ENCODE measurements around the gene C2CD2.

The C2CD2 gene

GRCh38 chr21:41868062-41868710, 85.6 kb downstream of the C2CD2 start:
- Histone ChIP-seq H4K8ac (ENCODE audit: low read depth, low read length) (no peak overlapping the region), H3K27ac (ENCODE audit: low read depth, low read length) (no peak overlapping the region), H3K36me3 (ENCODE audit: control insufficient read depth in 1 of 2, insufficient read depth in 2 of 2, low read length in 2 of 2) (peaks cover 0 to 2% of the 10 kb centered on the region in 2 experiments), H3K23ac (ENCODE audit: low read length) (no peak overlapping the region), H4K12ac (ENCODE audit: low read depth, low read length) (no peak overlapping the region), H3K4me1 (ENCODE audit: control insufficient read depth in 1 of 2, insufficient read depth in 2 of 2, low read length in 2 of 2) (no peaks in the 10 kb centered on the region), H2BK5ac (ENCODE audit: low read depth, low read length, poor library complexity) (no peak overlapping the region), H3K9ac (ENCODE audit: low read length) (no peak overlapping the region), H3K18ac (ENCODE audit: low read length) (no peak overlapping the region), H3K4ac (ENCODE audit: low read depth, low read length) (no peak overlapping the region), H3K4me2 (ENCODE audit: low read length) (no peak overlapping the region), H2AK5ac (ENCODE audit: low read length) (no peak overlapping the region), H2AFZ (ENCODE audit: insufficient read depth, low read length, poor library complexity) (no peak overlapping the region), H3K14ac (ENCODE audit: low read length) (no peak overlapping the region), H3K27me3 (ENCODE audit: insufficient read depth, low read length) (no peaks in the 10 kb centered on the region), H4K91ac (ENCODE audit: low read depth, low read length) (no peak overlapping the region), H3K4me3 (ENCODE audit: low read depth, low read length) (no peak overlapping the region), H2BK120ac (ENCODE audit: insufficient read depth, low read length, poor library complexity) (no peak overlapping the region), H2BK12ac (ENCODE audit: low read length) (no peak overlapping the region), H3K9me3 (ENCODE audit: insufficient read depth, low read depth, low read length) (no peaks in the 10 kb centered on the region), H3K79me2 (ENCODE audit: control insufficient read depth, insufficient read depth, low read length, poor library complexity) (no peaks in the 10 kb centered on the region), H3K79me1 (ENCODE audit: low read length) (no peaks in the 10 kb centered on the region)
- WGBS (ENCODE audit: extremely low coverage, insufficient coverage, insufficient read length), result no CpG with 5 or more reads among the region's 10 CpGs
- no peak for DNase-seq

GRCh38 chr21:41867313-41867712, 86.5 kb downstream of the C2CD2 start:
- Histone ChIP-seq H4K8ac (ENCODE audit: low read depth, low read length) (no peak overlapping the region), H3K79me2 (ENCODE audit: control insufficient read depth, insufficient read depth, low read length, poor library complexity) (no peaks in the 10 kb centered on the region), H3K27me3 (ENCODE audit: insufficient read depth, low read length) (no peaks in the 10 kb centered on the region), H2BK5ac (ENCODE audit: low read depth, low read length, poor library complexity) (no peak overlapping the region), H3K36me3 (ENCODE audit: control insufficient read depth in 1 of 2, insufficient read depth in 2 of 2, low read length in 2 of 2) (peaks cover 0 to 2% of the 10 kb centered on the region in 2 experiments), H2BK120ac (ENCODE audit: insufficient read depth, low read length, poor library complexity) (no peak overlapping the region), H3K14ac (ENCODE audit: low read length) (no peak overlapping the region), H2AK5ac (ENCODE audit: low read length) (no peak overlapping the region), H2AFZ (ENCODE audit: insufficient read depth, low read length, poor library complexity) (no peak overlapping the region), H3K18ac (ENCODE audit: low read length) (no peak overlapping the region), H3K27ac (ENCODE audit: low read depth, low read length) (no peak overlapping the region), H3K4ac (ENCODE audit: low read depth, low read length) (no peak overlapping the region), H3K79me1 (ENCODE audit: low read length) (no peaks in the 10 kb centered on the region), H3K4me1 (ENCODE audit: control insufficient read depth in 1 of 2, insufficient read depth in 2 of 2, low read length in 2 of 2) (peaks cover 0 to under 1% of the 10 kb centered on the region in 2 experiments), H4K12ac (ENCODE audit: low read depth, low read length) (no peak overlapping the region), H3K9me3 (ENCODE audit: insufficient read depth, low read depth, low read length) (no peaks in the 10 kb centered on the region), H3K4me2 (ENCODE audit: low read length) (no peak overlapping the region), H2BK12ac (ENCODE audit: low read length) (no peak overlapping the region), H3K9ac (ENCODE audit: low read length) (no peak overlapping the region), H3K23ac (ENCODE audit: low read length) (no peak overlapping the region), H4K91ac (ENCODE audit: low read depth, low read length) (no peak overlapping the region), H3K4me3 (ENCODE audit: low read depth, low read length) (no peak overlapping the region)
- no peak for DNase-seq
- no CpG with 5 or more reads among the region's 8 CpGs for WGBS (ENCODE audit: extremely low coverage, insufficient coverage, insufficient read length)

DNA sequence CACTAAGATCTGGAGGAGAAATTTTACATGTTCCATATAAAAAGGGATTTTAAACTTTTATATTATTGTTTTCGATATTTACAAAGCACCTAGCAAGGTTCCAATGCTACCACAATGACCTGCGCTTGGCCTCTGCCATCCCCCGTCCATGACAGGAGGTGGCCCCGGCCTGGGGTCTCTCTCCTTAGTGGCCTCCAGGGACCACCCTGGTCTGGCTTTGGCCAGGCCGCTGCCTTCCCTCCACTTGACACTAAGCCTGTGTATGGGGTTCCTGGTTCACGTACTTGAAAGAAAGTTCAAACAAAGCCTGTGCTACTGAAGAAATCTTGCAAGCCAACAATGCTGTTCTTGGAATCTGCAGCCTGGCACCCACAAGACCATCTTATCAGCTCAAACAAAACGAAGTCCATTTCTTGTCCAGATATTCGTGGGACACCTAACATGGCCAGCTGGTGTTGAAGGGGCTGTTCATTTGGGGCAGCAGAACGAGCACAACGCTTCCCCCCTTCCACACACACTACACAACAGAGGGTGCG, 87.5 kb downstream of the C2CD2 start:
- Histone ChIP-seq H3K4me3 (ENCODE audit: low read depth, low read length) (no peak overlapping the region), H3K14ac (ENCODE audit: low read length) (no peak overlapping the region), H3K23ac (ENCODE audit: low read length) (no peak overlapping the region), H3K79me1 (ENCODE audit: low read length) (no peaks in the 10 kb centered on the region), H3K4me1 (ENCODE audit: control insufficient read depth in 1 of 2, insufficient read depth in 2 of 2, low read length in 2 of 2) (peaks cover 0 to 2% of the 10 kb centered on the region in 2 experiments), H3K79me2 (ENCODE audit: control insufficient read depth, insufficient read depth, low read length, poor library complexity) (no peaks in the 10 kb centered on the region), H3K4ac (ENCODE audit: low read depth, low read length) (no peak overlapping the region), H2BK12ac (ENCODE audit: low read length) (no peak overlapping the region), H2AFZ (ENCODE audit: insufficient read depth, low read length, poor library complexity) (no peak overlapping the region), H3K36me3 (ENCODE audit: control insufficient read depth in 1 of 2, insufficient read depth in 2 of 2, low read length in 2 of 2) (peaks cover 0 to under 1% of the 10 kb centered on the region in 2 experiments), H3K9me3 (ENCODE audit: insufficient read depth, low read depth, low read length) (no peaks in the 10 kb centered on the region), H3K18ac (ENCODE audit: low read length) (no peak overlapping the region), H3K9ac (ENCODE audit: low read length) (no peak overlapping the region), H4K8ac (ENCODE audit: low read depth, low read length) (no peak overlapping the region), H2BK5ac (ENCODE audit: low read depth, low read length, poor library complexity) (no peak overlapping the region), H2AK5ac (ENCODE audit: low read length) (no peak overlapping the region), H4K12ac (ENCODE audit: low read depth, low read length) (no peak overlapping the region), H3K27ac (ENCODE audit: low read depth, low read length) (no peak overlapping the region), H2BK120ac (ENCODE audit: insufficient read depth, low read length, poor library complexity) (no peak overlapping the region), H3K4me2 (ENCODE audit: low read length) (no peak overlapping the region), H3K27me3 (ENCODE audit: insufficient read depth, low read length) (no peaks in the 10 kb centered on the region), H4K91ac (ENCODE audit: low read depth, low read length) (no peak overlapping the region)
- no CpG with 5 or more reads among the region's 11 CpGs for WGBS (ENCODE audit: extremely low coverage, insufficient coverage, insufficient read length)
- DNase-seq, result no peak

- no peak overlapping the region for H2BK12ac ChIP-seq (ENCODE audit: low read length)
- no peak overlapping the region for H2BK120ac ChIP-seq (ENCODE audit: insufficient read depth, low read length, poor library complexity)
- H3K9ac ChIP-seq (ENCODE audit: low read length), result no peak overlapping the region
- H4K91ac ChIP-seq (ENCODE audit: low read depth, low read length), result no peak overlapping the region
- no peaks in the 10 kb centered on the region for H3K9me3 ChIP-seq (ENCODE audit: insufficient read depth, low read depth, low read length)
- no peak for DNase-seq
- no peak overlapping the region for H2AFZ ChIP-seq (ENCODE audit: insufficient read depth, low read length, poor library complexity)
- H2BK5ac ChIP-seq (ENCODE audit: low read depth, low read length, poor library complexity), result no peak overlapping the region
- no CpG with 5 or more reads among the region's 15 CpGs for WGBS (ENCODE audit: extremely low coverage, insufficient coverage, insufficient read length)
- H3K36me3 ChIP-seq (ENCODE audit: control insufficient read depth in 1 of 2, insufficient read depth in 2 of 2, low read length in 2 of 2), result no peaks in the 10 kb centered on the region
- peaks cover 0 to 2% of the 10 kb centered on the region in 2 experiments for H3K4me1 ChIP-seq (ENCODE audit: control insufficient read depth in 1 of 2, insufficient read depth in 2 of 2, low read length in 2 of 2)
- H3K14ac ChIP-seq (ENCODE audit: low read length), result no peak overlapping the region
- no peaks in the 10 kb centered on the region for H3K79me1 ChIP-seq (ENCODE audit: low read length)
- no peak overlapping the region for H3K27ac ChIP-seq (ENCODE audit: low read depth, low read length)
- H3K4me3 ChIP-seq (ENCODE audit: low read depth, low read length), result no peak overlapping the region
- H2AK5ac ChIP-seq (ENCODE audit: low read length), result no peak overlapping the region
- no peak overlapping the region for H4K12ac ChIP-seq (ENCODE audit: low read depth, low read length)
- no peak overlapping the region for H3K4me2 ChIP-seq (ENCODE audit: low read length)
- no peaks in the 10 kb centered on the region for H3K79me2 ChIP-seq (ENCODE audit: control insufficient read depth, insufficient read depth, low read length, poor library complexity)
- H4K8ac ChIP-seq (ENCODE audit: low read depth, low read length), result no peak overlapping the region
- no peak overlapping the region for H3K4ac ChIP-seq (ENCODE audit: low read depth, low read length)
- H3K18ac ChIP-seq (ENCODE audit: low read length), result no peak overlapping the region
- no peaks in the 10 kb centered on the region for H3K27me3 ChIP-seq (ENCODE audit: insufficient read depth, low read length)
- no peak overlapping the region for H3K23ac ChIP-seq (ENCODE audit: low read length)
Measured at GRCh38 chr21:41865002-41865777, 88.6 kb downstream of the C2CD2 start.
